Ishikawa (cell line): ENCODE measurements around the gene RPL36.

Experiments
- CEBPB ChIP-seq: IDR thresholded peaks from 2 replicates; pipeline ENCODE4 v1.6.1; 2012
- TAF1 ChIP-seq: IDR thresholded peaks from 2 replicates; pipeline ENCODE4 v1.6.1; 2012; ENCODE audit warnings: low read depth, mild to moderate bottlenecking

GRCh38 chr19:5684694-5685430, 5.2 kb upstream of the RPL36 start:
- TF ChIP-seq TAF1: no peak
- TF ChIP-seq CEBPB: no peak
